ENCODE results near the gene TMEM121.
"Not testable (repeated sequence)": the region's sequence is repeated elsewhere in the genome, so short reads cannot be mapped to it uniquely, and the experiment has no call there.

TMEM121 gene

DNA sequence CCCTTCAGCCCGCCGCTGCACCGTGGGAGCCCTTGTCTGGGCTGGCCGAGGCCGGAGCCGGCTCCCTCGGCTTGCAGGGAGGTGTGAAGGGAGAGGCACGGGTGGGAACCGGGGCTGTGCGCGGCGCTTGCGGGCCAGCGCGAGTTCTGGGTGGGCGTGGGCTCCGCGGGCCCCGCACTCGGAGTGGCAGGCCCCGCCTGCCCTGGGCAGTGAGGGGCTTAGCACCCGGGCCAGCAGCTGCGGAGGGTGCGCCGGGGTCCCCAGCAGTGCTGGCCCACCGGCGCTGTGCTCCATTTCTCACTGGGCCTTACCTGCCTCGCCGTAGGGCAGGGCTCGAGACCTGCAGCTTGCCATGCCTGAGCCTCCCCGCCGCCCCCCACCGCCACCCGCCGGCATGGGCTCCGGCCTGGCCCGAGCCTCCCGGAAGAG is 21.4 kb downstream of the TMEM121 start:
- no peak for DNase-seq

- no peak for DNase-seq
These were observed 23.1 kb downstream of the TMEM121 start for GRCh38 chr14:105549481-105549880.

- no peak for DNase-seq
These were observed 27.6 kb downstream of the TMEM121 start for GRCh38 chr14:105554022-105554421.

DNA sequence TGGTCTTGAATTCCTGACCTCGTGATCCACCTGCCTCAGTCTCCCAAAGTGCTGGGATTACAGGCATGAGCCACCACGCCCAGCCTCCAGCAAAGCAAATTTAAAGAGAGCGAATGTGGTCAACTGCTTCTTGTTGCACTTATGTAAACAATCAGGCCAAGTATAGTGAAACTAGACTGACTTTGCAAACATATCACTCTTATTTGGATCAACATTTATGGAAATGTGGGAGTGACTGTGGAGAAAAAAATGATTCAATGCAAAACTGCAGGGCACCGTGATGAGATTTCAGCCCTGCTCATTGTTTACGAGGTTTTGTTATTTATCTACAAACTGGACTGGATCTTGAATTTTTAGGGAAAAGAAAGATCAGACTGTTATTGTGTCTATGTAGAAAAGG is 28.1 kb downstream of the TMEM121 start:
- no peak for DNase-seq

DNA sequence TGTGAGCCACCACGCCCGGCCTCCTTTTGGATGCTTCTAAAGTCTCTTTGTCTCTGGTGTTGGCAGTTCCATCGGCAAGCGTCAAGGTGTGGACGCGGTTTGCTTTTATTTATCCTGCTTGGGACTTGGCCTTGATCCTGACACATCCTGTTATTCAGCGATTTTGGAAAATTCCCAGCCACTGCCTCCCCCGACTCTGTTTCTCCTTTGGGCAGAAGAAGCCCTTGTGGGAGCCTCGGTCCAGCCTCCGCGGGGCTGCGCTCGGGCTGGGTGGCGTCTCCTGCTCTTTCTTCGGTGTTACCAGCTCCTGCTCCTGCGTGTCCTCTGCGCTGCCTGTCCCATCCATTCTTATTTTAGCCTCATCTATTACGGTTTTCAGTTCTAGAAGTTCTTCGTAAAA is 31.3 kb downstream of the TMEM121 start:
- DNase-seq: not testable (repeated sequence)

- not testable (repeated sequence) for DNase-seq
These were observed 32.2 kb downstream of the TMEM121 start for GRCh38 chr14:105558449-105559154.

- DNase-seq: not testable (repeated sequence)
These were observed 33.1 kb downstream of the TMEM121 start for GRCh38 chr14:105559384-105560047.

DNA sequence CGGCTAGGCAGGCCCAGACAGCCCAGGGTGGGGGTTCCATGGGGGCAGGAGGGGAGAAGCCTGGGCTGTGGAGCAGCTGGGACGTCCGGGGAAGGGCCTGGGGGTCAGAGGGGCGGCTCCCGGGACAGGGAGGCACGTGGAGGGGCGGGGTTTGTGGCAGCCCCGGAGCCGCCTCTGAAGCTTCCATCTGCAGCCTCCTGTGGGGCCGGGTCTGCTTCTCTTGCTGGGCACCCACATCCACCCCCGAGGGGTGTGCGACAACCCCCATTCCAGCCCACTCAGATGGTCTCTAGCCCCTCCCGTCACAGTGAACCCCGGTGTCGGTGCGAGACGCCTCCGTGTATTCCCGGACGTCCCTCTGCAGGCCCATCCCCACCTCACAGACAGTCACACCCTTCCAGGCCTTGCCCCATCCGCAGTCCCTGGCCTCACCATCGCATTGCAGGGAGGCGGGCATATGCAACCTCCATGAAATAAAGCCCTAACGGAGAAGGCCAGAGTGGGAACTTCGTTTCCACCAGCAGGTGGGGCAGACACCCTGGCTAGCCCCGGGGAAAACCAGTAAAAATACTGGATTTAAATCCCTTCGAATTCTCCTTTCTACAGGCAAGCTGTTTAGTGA is 33.8 kb downstream of the TMEM121 start:
- DNase-seq: not testable (repeated sequence)

DNA sequence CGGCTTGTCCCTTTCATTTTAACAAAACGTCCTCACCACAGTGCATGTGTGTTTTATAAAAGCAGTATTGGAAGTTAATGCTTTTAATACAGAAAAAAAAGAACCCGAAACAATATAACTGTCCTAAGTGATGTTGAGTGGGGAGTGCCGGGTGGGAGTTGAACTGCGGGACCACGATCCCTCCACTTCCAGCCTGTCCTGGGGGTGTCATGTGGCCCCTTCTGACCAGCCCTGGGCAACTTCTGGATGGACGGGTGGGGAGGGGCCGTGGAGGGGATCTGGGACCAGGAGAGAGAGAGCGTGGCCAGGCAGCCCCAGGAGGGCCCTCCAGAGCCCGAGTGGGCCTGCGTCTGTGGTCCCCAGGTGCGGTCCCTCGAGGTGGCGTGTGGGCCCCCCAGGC is 35.0 kb downstream of the TMEM121 start:
- DNase-seq: not testable (repeated sequence)

DNA sequence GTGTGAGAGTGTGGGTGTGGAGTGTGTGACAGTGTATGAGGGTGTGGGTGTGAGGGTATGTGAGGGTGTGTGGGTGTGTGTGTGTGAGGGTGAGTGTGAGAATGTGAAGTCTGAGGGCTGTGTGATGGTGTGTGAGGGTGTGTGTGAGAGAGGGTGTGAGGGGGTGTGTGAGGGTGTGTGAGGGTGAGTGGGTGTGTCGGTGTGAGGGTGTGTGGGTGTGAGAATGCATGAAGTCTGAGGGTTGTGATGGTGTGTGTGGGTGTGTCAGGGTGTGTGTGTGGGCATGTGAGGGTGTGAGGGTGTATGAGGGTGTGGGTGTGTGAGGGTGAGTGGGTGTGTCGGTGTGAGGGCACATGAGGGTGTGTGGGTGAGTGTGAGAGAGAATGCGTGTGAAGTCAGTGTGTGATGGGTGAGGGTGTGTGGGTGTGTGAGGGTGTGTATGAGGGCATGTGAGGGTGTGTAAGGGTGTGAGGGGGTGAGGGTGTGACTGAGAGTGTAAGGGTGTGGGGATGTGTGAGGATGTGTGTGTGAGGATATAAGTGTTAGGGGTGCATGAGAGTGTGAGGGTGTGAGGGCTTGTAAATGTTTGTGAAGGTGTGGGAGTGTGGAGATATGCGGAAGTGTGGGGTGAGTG is 36.4 kb downstream of the TMEM121 start:
- no peak for DNase-seq

- DNase-seq: no peak
These were observed 37.0 kb downstream of the TMEM121 start for GRCh38 chr14:105563347-105563737.

DNA sequence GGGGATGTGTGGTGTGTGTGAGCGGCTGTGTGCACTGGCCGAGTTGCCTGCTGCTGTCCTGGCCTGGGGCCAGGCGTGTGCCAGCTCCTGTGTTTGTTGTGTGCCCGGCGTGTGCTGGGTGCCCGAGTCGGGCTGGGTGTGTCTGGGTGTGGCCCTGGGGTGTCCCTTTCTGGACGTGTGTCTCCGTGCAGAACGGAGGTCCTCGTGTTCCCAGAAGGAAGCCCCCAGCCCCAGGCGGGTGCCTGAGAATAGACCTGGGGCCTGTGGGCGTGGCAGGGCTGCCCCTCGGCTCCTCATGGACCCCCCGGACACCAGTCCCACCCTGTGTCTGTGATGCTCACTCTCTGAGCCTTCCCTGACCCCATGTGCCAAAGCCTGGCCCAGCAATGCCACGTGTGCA is 38.2 kb downstream of the TMEM121 start:
- DNase-seq: not testable (repeated sequence)

DNA sequence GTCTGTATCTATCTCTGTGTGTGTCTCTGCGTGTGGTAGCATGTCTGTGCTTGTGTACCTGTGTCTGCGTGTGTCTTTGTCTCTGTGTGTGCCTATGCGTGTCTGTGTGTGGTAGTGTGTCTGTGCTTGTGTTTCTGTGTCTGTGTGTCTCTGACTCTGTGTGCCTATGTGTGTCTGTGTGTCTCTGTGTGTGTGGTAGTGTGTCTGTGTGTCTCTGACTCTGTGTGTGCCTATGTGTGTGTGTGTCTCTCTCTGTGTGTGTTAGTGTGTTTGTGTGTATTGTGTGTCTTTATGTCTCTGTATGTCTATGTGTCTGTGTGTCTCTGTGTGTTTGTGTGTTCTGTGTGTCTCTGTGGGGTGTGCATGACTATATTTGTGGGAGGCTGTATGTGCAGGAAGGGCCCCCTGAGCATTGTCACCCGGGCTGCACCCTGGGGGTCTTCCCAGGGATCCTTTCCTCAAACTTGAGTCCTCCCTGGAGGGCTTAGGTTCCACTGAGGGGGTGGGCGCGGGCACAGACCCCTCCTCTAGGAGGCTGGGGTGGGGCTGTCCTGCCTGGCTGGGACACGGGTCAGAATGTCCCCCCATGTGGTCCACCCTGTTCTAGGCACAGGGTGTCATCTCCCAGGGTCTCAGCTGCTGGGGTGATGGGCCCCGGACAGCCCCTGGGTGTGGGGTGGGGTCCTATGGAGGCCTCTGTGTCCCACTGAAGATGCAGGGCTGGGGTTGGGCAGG is 39.0 kb downstream of the TMEM121 start:
- not testable (repeated sequence) for DNase-seq

- not testable (repeated sequence) for DNase-seq
These were observed 40.1 kb downstream of the TMEM121 start for GRCh38 chr14:105566248-105567163.

- not testable (repeated sequence) for DNase-seq
These were observed 41.1 kb downstream of the TMEM121 start for GRCh38 chr14:105567164-105568103.

- DNase-seq: not testable (repeated sequence)
These were observed 41.9 kb downstream of the TMEM121 start for GRCh38 chr14:105568140-105568843.

GRCh38 chr14:105568859-105569766 is 42.7 kb downstream of the TMEM121 start:
- no peak for DNase-seq

DNA sequence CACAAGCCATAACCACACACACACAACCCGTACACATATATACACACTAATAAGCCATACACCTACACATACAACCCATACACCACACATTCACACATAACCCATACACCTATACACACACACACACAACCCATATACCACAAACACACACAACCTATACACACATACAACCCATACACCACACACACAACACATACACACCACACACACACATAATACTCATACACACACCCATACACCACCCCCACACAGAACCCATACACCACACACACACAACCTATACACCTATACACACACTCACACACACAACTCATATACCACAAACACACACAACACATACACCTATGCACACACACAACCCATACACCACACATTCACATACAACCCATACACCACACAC is 44.1 kb downstream of the TMEM121 start:
- DNase-seq: no peak
